Erythroblast (primary cell): ENCODE data around the gene WNT9A.

Experiments used
- DNase-seq, 2 experiments: peaks; one replicate each; lab custom pipeline; 2025; lab: John Stamatoyannopoulos, UW
- GATA1 ChIP-seq: IDR thresholded peaks from 2 replicates; pipeline ENCODE4 v1.6.1; 2011; ENCODE audit warnings: low read depth, mild to moderate bottlenecking, control low read depth, low read length, moderate library complexity
- POLR2A ChIP-seq: IDR thresholded peaks from 2 replicates; pipeline ENCODE4 v1.6.1; 2011; ENCODE audit warnings: mild to moderate bottlenecking, low read length

Gene WNT9A

DNA sequence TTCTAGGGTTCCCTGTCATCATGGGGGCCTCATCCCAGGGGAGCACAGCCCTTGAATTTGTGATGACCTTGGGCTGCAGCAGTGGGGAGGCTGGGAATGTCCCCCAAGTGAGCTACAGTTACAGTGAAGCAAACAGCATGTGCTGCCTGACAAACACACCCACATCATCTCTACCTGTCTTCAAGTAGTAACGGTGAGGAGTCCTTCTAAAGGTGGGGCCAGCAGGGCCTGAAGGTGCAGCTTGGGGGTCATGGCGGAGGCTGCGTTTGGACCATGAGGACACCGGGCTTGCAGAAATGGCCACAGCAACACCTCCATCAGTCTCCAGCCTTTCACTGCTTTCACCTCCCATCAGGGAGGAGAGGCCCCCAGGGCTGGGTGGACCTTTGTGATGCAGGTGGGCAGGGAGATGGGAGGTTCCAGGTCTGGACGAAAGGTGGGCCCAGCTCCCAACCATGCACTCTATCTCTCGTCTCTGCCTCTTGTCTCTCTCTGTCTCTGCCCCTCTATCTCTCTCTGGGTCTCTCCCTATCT lies 55.7 kb downstream of the WNT9A start:
- TF ChIP-seq POLR2A (no peak), GATA1 (no peak)
- no peak for DNase-seq

- TF ChIP-seq POLR2A: no peak
- TF ChIP-seq GATA1: no peak
- no peak for DNase-seq
Observed at GRCh38 chr1:227891223-227891954, 56.3 kb downstream of the WNT9A start.

- no peak for TF ChIP-seq GATA1
- TF ChIP-seq POLR2A: no peak
- no peak for DNase-seq
Observed at GRCh38 chr1:227890451-227891222, 57.1 kb downstream of the WNT9A start.

GRCh38 chr1:227889863-227890405 lies 57.8 kb downstream of the WNT9A start:
- TF ChIP-seq POLR2A (no peak), GATA1 (no peak)
- DNase-seq: no peak

- DNase-seq: peak; percentile 60 to 80
Observed at GRCh38 chr1:227889047-227889862, 58.5 kb downstream of the WNT9A start.

GRCh38 chr1:227888404-227889046 lies 59.2 kb downstream of the WNT9A start:
- TF ChIP-seq POLR2A (no peak), GATA1 (no peak)
- no peak for DNase-seq

More at GRCh38 chr1:227889047-227889862, 58.5 kb downstream of the WNT9A start:
- no peak for TF ChIP-seq POLR2A
- TF ChIP-seq GATA1: no peak

DNA sequence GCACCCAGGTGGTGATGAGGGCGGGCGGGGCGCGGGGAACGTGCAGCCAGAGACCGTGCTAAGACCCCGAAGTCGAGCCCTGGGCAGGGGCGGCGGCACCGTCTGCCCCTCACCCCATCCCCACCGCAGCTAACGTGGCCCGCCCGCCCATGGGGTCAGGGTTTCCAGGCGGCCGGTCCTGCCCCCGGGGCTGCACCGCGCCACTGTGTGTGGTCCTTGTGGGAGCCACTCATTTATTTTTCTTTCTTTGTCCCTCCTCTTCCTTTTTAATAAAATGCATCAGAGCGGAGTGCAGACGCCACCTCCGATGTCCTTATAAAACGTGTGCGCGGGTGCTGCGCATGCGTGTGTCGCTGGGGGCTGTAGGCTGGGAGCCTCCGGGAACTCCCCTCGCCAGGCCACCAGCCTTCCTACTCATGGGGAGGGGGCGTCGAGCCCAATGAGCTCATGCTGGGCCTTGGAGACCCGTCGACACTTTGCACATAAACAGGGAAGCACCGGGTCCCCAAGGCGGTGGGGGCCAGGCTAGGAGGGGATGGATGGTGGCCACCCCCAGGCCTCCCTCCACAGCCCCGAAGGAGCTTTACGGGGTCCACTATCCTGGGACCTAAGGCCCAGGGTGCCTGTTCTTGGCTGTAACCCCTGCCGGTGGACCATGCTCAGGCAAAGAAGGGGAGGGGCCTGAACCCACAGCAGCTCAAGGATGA lies 59.9 kb downstream of the WNT9A start:
- no peak for DNase-seq
- TF ChIP-seq GATA1 (no peak), POLR2A (no peak)

DNA sequence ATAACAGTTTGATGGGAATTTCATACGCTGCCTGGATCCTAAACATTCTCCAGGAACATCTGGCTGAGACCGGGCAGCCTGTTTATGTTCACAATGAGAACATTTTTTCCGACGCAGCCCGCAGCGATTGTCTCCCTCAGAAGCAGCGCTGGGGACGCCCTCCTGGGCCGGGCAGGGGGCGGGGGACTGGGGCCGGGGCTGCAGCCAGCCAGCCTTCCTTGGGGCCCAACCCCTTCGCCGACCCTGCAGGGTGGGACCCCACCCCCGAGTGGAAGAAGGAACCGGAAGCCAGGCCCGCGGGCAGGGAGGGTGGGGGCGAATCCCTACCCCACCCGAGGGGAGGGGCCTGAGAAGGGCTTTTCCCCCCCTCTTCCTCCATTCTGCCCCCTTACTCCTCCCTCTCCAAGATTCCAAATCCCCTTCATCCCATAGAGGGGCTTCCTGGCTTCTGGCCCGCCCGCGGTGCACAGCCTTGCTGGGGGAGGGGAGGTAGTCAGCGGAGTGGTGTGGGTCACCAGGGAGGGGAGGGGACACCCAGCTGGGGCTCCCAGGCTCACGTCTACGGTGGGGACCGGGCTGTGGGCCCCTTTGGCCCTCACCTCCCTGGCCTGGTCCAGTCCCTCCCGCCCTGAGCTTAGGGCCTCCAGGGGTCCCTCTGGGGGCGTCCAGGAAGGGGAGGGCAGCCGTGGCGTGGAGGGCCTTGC lies 60.6 kb downstream of the WNT9A start:
- no peak for DNase-seq
- no peak for TF ChIP-seq GATA1
- no peak for TF ChIP-seq POLR2A

DNA sequence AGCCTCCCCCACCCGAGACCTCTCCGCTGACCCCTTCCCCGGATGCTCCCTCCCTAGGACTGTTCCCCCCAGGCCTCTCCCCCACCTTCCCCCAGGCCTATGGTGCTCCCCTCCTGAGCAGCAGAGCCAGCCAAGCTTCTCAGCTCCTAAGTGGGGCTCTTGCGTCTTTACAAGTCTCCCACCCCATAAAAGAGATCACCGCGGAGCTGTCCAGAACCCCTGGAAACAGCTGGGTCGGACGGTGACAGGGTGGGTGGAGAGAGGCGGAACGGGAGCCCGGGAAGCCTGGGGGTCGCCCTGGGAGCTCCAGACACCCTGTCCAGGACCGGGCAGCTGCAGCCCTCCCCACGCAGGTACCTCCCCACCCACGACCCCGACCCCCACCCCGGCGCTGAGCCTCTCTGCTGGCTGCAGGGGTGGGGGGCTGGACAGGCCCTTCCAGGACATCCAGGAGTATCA lies 61.2 kb downstream of the WNT9A start:
- DNase-seq: no peak
- no peak for TF ChIP-seq POLR2A
- TF ChIP-seq GATA1: no peak

DNA sequence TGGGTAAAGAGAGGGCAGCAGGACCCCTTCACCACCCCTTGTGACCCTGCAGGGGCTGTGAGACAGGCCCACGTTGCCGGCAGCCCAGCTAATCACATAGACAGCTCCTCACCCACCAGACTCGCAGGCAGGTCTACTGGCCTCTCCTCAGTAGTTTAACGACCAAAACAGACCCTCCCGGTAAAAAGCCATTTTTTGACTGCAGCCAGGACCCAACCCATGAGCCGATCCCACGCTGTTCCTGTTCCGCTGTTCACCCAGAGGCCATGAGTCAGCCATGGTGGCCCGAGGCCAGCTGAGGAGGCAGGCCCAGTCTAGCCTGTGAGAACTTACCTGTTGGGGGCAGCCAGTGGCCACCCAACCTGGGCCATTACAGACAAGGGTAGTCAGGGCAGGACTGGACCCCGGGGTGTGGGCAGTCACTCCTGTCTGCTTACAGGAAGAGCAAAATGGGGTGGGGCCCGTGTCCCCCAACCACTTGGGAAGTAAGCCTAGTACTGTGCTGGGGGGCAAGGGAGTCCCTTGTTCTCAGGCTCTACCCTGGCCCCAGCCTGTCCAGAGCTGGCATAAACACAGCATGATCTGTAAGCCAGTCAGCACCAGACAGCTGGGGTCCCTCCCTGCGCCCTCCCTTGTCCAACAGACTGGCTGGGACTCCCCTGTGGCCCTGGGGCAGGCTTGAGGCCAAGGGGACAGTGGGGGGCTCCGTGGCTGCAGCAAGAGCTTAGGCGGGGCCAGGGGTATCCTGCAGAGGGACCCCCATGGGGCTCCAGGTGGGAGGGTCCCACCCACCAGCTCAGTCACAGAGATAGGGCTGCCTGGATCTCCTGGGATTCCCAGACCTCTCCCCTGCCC lies 61.9 kb downstream of the WNT9A start:
- TF ChIP-seq GATA1: no peak
- no peak for DNase-seq

DNA sequence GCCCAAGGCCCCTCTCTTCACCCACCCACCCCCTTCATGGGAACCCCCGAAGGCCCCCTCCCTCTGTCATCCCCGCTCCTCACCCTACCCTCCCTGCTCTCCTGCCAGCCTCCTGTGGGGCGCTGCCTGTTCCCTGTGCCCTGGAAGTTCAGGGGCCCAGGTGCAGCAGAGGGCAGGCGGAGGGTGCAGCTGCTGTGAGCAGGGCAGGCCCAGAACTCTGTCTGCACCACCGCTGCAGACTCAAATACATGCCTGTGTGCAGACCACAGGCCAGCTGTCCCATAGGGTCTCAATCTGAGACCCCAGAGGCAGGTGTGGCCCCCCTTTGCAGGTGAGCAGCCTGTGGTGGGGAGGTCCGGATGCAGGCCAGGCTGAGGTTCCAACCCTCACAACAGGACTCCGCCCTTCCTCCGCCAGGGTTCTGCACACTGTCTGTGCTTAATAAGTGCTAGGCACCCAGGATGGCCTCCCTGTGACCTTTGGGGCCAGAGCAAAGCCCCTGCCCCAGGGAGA lies 62.5 kb downstream of the WNT9A start:
- no peak for DNase-seq
- TF ChIP-seq POLR2A: no peak
- TF ChIP-seq GATA1: no peak
